KMS-11 (cell line): Measurements from ENCODE around the gene SEC24C.
A peak's percentile ranks its signal among the peaks of the same experiment; 100 is the strongest.

Experiments
- H2AFZ ChIP-seq: fragments of 200-600 bp; sonication (generic); 2 replicates; pipeline ENCODE4 v1.6.1; 2016; ENCODE audit warnings: antibody characterized with exemption, mixed run types, low read depth
- H3K27ac ChIP-seq: fragments of 200-600 bp; sonication (generic); 2 replicates; pipeline ENCODE4 v1.6.1; 2016; ENCODE audit warnings: mild to moderate bottlenecking, mixed run types
- H3K27me3 ChIP-seq: fragments of 200-600 bp; sonication (generic); 2 replicates; pipeline ENCODE4 v1.6.1; 2017; ENCODE audit warnings: mild to moderate bottlenecking, low read depth, mixed run types, moderate library complexity; ENCODE audit not compliant: insufficient read depth
- H3K36me3 ChIP-seq: fragments of 200-600 bp; sonication (generic); 2 replicates; pipeline ENCODE4 v1.6.1; 2017; ENCODE audit warnings: mild to moderate bottlenecking, mixed run types; ENCODE audit not compliant: insufficient read depth
- H3K4me1 ChIP-seq: fragments of 200-600 bp; sonication (generic); 2 replicates; pipeline ENCODE4 v1.6.1; 2016; ENCODE audit warnings: mild to moderate bottlenecking, low read depth, mixed run types; ENCODE audit not compliant: poor library complexity, severe bottlenecking
- H3K4me2 ChIP-seq: fragments of 200-600 bp; sonication (generic); 2 replicates; pipeline ENCODE4 v1.7.0; 2016; ENCODE audit warnings: mild to moderate bottlenecking, mixed run types
- H3K4me3 ChIP-seq: fragments of 200-600 bp; sonication (generic); IDR thresholded peaks from 2 replicates; pipeline ENCODE4 v1.6.1; 2017; ENCODE audit warnings: low read depth, low read length, mixed read lengths; ENCODE audit not compliant: insufficient read depth
- H3K79me2 ChIP-seq: fragments of 200-600 bp; sonication (generic); 2 replicates; pipeline ENCODE4 v1.6.1; 2016; ENCODE audit warnings: low read depth, mixed run types; ENCODE audit not compliant: insufficient read depth
- H3K9ac ChIP-seq: fragments of 200-600 bp; sonication (generic); 2 replicates; pipeline ENCODE4 v1.6.1; 2016; ENCODE audit warnings: mild to moderate bottlenecking, mixed run types
- H4K20me1 ChIP-seq: fragments of 200-600 bp; sonication (generic); 2 replicates; pipeline ENCODE4 v1.6.1; 2016; ENCODE audit warnings: mild to moderate bottlenecking, mixed run types; ENCODE audit not compliant: insufficient read depth
- CTCF ChIP-seq: fragments of 200-600 bp; sonication (generic); conservative IDR thresholded peaks from 2 replicates; pipeline ENCODE4 v1.6.1; 2017; ENCODE audit warnings: low read depth, mild to moderate bottlenecking, antibody characterized with exemption, low read length, moderate library complexity, mixed read lengths

SEC24C gene

GRCh38 chr10:73803680-73804286 lies 59.6 kb downstream of the SEC24C start:
- Histone ChIP-seq H3K36me3 (no peaks in the 10 kb centered on the region), H4K20me1 (no peaks in the 10 kb centered on the region), H3K27ac (peak overlapping the region; percentile 68), H3K4me2 (peak overlapping the region; percentile 23), H2AFZ (peak overlapping the region; percentile 32; the same call in 1 of the 2 replicates), H3K9ac (no peak overlapping the region; the same call in 1 of the 2 replicates), H3K4me1 (peaks cover 34% of the 10 kb centered on the region), H3K4me3 (no peak overlapping the region), H3K27me3 (no peaks in the 10 kb centered on the region), H3K79me2 (no peaks in the 10 kb centered on the region)
- TF ChIP-seq CTCF, result no peak

GRCh38 chr10:73806176-73806950 lies 62.2 kb downstream of the SEC24C start:
- Histone ChIP-seq H4K20me1 (no peaks in the 10 kb centered on the region), H3K79me2 (no peaks in the 10 kb centered on the region), H3K4me3 (no peak overlapping the region), H3K27ac (no peak overlapping the region), H2AFZ (no peak overlapping the region), H3K4me2 (no peak overlapping the region), H3K27me3 (no peaks in the 10 kb centered on the region), H3K4me1 (peaks cover 41% of the 10 kb centered on the region), H3K36me3 (no peaks in the 10 kb centered on the region), H3K9ac (no peak overlapping the region)
- TF ChIP-seq CTCF, result no peak

DNA sequence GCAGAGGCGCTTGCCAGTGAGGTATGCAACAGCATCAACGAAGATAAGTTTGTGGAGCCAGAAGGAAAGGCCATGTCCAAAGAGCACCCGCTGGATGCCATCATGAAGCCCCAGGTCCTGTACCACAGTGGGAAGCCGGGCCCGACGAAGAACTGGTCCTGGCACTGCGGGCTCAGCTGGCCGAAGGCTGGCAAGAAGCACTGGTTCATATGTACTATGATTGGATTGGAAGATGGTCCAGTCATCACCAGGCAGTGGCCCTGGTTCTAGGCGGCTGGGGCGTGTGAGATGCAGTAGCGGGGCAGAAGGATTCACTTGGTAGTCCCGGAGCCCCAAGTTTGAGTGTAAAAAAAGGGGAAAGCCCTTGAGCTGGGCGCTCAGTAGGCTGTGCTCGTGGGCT lies 63.3 kb downstream of the SEC24C start:
- H3K36me3 ChIP-seq, result no peaks in the 10 kb centered on the region

DNA sequence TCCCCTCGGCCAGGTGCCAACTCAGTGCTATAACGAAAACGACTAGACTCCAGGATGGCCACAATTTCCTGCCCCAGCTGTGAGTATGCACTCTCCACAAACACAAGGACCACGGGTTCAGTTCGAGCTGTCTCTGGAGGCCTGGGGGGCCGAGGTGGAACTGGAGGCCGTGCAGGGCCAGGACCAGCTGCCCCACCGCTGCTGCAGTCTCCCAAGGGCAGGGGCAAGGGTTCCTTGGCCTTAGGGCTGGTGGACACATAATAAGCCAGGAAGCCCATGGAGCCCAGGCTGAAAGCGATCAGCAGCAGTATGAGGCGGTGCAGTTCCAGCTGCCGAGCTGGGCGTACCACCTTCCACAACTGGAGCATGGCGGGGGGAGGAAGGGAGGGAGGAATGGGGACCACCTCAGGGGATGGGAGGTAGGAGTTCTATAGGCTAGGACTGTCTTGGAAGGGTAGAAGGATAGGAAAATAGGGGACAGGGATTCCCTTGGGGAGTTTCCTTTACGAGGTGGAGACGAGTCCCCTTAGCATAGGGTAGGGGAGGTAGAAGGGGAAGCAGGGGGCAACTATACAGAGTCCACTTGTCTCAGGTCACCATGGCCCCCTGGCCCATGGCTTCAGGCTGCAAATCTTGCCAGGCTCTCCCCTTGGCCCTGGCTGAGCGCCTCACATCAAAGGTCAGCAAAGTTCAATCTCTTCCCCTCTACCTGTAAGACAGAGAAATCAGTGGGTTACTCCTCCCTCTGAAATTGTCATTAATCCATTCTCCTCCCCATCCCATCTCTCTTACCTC lies 64.0 kb downstream of the SEC24C start:
- Histone ChIP-seq H3K27me3 (no peaks in the 10 kb centered on the region), H4K20me1 (no peaks in the 10 kb centered on the region), H3K4me1 (peaks cover 35% of the 10 kb centered on the region), H3K79me2 (no peaks in the 10 kb centered on the region), H3K4me2 (no peak overlapping the region), H3K27ac (no peak overlapping the region), H2AFZ (no peak overlapping the region), H3K9ac (no peak overlapping the region), H3K36me3 (no peaks in the 10 kb centered on the region), H3K4me3 (no peak overlapping the region)
- TF ChIP-seq CTCF, result no peak

More for the DNA sequence above, 63.3 kb downstream of the SEC24C start:
- Histone ChIP-seq H3K4me1 (peaks cover 41% of the 10 kb centered on the region), H2AFZ (no peak overlapping the region), H3K9ac (no peak overlapping the region), H3K4me2 (no peak overlapping the region), H3K79me2 (no peaks in the 10 kb centered on the region), H4K20me1 (no peaks in the 10 kb centered on the region), H3K27ac (no peak overlapping the region), H3K27me3 (no peaks in the 10 kb centered on the region), H3K4me3 (no peak overlapping the region)
- no peak for TF ChIP-seq CTCF
